Skeletal muscle tissue (tissue), 4 donors: ENCODE results near the gene CLCN2. TPM values are rescaled to one million over a fixed set of nuclear protein-coding genes. Genes with fewer than 3 reads are reported as not detected.

ENCODE experiments used
- H3K27ac ChIP-seq: one replicate; pipeline ENCODE4 v1.7.0; 2013; ENCODE audit warnings: mild to moderate bottlenecking, low read depth, low read length, inconsistent platforms
- H3K27me3 ChIP-seq, 3 donors: one replicate each; pipeline ENCODE4 v1.7.0; 2013; ENCODE audit warnings: low read length in 3 of 3; ENCODE audit not compliant: control insufficient read depth in 3 of 3, insufficient read depth in 3 of 3
- H3K36me3 ChIP-seq, 3 donors: one replicate each; pipeline ENCODE4 v1.7.0; 2013; ENCODE audit warnings: low read length in 3 of 3; ENCODE audit not compliant: control insufficient read depth in 3 of 3, insufficient read depth in 3 of 3
- H3K4me1 ChIP-seq, 3 donors: one replicate each; pipeline ENCODE4 v1.7.0; 2013; ENCODE audit warnings: low read length in 3 of 3, mild to moderate bottlenecking in 3 of 3; ENCODE audit not compliant: control insufficient read depth in 3 of 3, insufficient read depth in 3 of 3
- H3K4me3 ChIP-seq, 3 donors: one replicate each; pipeline ENCODE4 v1.7.0; 2013; ENCODE audit warnings: low read length in 3 of 3
- H3K9ac ChIP-seq, 3 donors: one replicate each; pipeline ENCODE4 v1.7.0; 2013; ENCODE audit warnings: low read length in 3 of 3, mild to moderate bottlenecking in 3 of 3, moderate library complexity in 2 of 3, low read depth in 1 of 3
- H3K9me3 ChIP-seq, 3 donors: one replicate each; pipeline ENCODE4 v1.7.0; 2013; ENCODE audit warnings: low read length in 3 of 3; ENCODE audit not compliant: control insufficient read depth in 3 of 3
- total RNA-seq: library from RNA; depleted of rRNA; stranded (reverse); fragments of >200 nt; gene quantifications from one replicate; pipeline ENCODE4 v1.2.3, GENCODE V29; 2014
- donor health status: Osteomylitis.

Gene CLCN2
- total RNA-seq, 1 donor from 2014 or later: 2.6 TPM

DNA sequence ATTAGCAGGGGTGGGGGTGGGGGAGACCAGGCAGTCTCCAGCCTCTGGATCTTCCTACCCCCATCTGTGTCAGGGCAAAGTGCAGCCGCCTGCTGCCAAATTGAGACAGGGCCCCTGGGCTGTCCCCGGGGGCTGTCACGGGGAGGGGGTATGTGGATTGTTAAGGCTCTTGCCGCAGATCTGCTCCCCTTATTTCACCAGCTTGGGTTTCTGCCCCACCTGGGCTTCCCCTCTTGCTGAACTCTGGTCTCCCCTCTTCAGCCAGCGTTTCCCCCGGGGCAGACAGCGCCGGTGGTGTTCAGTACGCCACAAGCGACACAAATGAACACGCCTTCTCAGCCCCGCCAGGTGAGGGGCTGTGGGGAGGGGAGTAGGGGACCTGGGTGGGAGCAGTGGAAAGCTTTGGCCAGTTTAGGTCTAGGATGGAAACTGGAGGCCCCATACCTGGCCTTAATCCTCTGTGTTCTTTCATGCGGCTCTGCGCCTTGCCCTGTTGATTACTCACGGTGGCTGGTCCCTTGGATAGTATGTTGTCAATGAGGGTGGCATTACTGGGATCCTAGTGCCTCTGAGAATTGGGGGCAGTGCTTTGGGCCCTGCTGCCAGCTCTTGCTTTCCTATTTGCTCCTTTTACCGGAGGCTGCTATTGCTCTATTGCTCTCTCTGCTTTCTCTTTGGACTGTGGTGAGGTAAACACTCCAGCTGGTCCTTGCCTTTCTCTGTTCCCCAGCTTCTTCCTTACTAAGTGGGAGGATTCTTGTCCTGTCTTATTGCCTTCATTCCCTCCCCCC, 45.3 kb downstream of the CLCN2 start:
- Histone ChIP-seq H3K9ac (peak overlapping the region; percentile 77 to 96 (median 82)), H3K27me3 (no peaks in the 10 kb centered on the region), H3K9me3 (no peaks in the 10 kb centered on the region), H3K36me3 (peaks cover 5 to 26% (median 20%) of the 10 kb centered on the region in 3 donors), H3K4me1 (peaks cover 49 to 54% (median 50%) of the 10 kb centered on the region in 3 donors), H3K4me3 (peak overlapping the region; percentile 72 to 93 (median 88)), H3K27ac (peak overlapping the region; percentile 97)

DNA sequence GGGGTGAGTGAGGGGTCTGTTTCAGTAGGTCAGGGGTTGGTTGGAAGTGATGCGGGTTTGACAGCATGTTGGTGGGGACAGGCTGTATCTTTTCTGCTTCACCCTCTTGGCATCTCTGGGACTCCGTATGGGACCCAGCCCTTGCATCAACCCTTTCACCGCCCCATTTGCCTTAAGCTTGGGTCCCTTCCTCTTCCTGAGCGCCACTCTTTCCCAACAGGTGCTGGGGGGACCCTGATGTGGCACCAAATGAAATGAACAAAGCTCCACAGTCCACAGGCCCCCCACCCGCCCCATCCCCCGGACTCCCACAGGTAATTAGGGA, 45.9 kb downstream of the CLCN2 start:
- Histone ChIP-seq H3K4me1 (peaks cover 43 to 49% (median 45%) of the 10 kb centered on the region in 3 donors), H3K9me3 (no peaks in the 10 kb centered on the region), H3K4me3 (peak overlapping the region; percentile 72 to 93 (median 88)), H3K27me3 (no peaks in the 10 kb centered on the region), H3K36me3 (peaks cover 0 to 20% (median 15%) of the 10 kb centered on the region in 3 donors), H3K27ac (peak overlapping the region; percentile 97), H3K9ac (peak overlapping the region; percentile 82 to 96 (median 93))

DNA sequence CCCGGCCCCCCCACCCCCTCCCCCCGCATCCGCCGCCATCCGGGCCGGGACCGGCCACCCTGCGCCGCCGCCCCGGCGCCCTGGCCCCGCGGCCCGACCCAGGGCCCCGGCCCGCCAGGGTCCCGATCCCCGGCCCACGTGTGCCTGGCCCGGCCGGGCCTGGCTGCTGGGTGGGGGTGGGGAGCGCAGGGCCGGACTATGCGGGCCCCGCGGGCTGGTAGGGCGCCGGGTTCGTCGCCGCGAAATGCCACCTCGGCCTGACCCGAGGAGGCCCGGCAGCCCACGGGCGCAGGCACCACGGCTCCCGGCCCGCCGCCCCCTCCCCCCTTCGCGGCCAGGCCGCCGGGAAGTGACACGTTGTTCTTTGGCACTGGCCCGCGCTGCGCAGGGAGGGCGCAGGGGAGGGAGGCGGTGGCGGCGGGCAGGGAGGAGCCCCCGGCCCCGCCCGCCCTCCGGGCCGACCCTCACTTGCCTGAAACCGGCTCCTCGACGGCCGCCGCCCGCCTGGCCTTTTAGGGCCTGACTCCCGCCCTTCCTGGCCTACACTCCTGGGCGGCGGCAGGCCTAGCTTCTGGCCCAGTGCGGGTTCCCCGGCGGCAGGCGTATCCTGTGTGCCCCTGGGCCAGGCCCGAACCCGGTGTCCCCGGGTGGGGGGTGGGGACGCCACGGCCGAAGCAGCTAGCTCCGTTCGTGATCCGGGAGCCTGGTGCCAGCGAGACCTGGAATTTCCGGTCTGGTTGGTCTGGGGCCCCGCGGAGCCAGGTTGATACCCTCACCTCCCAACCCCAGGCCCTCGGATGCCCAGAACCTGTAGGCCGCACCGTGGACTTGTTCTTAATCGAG, 46.5 kb downstream of the CLCN2 start:
- H3K27ac ChIP-seq: peak overlapping the region; percentile 97
- H3K9ac ChIP-seq: peak overlapping the region; percentile 82 to 96 (median 93)
- H3K4me3 ChIP-seq: peak overlapping the region; percentile 72 to 93 (median 88)
- no peaks in the 10 kb centered on the region for H3K27me3 ChIP-seq
- no peaks in the 10 kb centered on the region for H3K9me3 ChIP-seq
- H3K36me3 ChIP-seq: peaks cover 0 to 19% (median 11%) of the 10 kb centered on the region in 3 donors
- peaks cover 40 to 45% (median 41%) of the 10 kb centered on the region in 3 donors for H3K4me1 ChIP-seq

DNA sequence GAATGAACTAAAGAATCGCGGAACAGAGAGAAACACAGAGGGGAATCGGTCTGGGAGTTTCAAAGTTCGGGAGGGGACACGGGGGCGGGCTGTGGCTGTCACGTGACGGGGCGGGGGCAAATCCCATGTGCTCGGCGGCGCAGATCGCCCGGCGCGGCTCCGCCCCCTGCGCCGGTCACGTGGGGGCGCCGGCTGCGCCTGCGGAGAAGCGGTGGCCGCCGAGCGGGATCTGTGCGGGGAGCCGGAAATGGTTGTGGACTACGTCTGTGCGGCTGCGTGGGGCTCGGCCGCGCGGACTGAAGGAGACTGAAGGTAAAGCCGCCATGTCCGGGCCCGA, 47.1 kb downstream of the CLCN2 start, which contains the start of gene EIF4G1:
TSS of gene EIF4G1 (plus strand) at position 244 of the 337 bp plus-strand sequence. CDS start 1,191 bp downstream, outside the sequence.
- H3K4me3 ChIP-seq: peak within 1 kb of the TSS; percentile 72 to 93 (median 88)
- H3K27ac ChIP-seq: peak within 1 kb of the TSS; percentile 97
- H3K9me3 ChIP-seq: no peaks in the 10 kb centered on the region
- H3K36me3 ChIP-seq: peaks cover 0 to 19% (median 11%) of the 10 kb centered on the region in 3 donors
- H3K9ac ChIP-seq: peak within 1 kb of the TSS; percentile 82 to 96 (median 93)
- H3K4me1 ChIP-seq: peaks cover 34 to 39% (median 35%) of the 10 kb centered on the region in 3 donors
- no peaks in the 10 kb centered on the region for H3K27me3 ChIP-seq

- no peak overlapping the region for H3K4me3 ChIP-seq
- peaks cover 26 to 27% (median 27%) of the 10 kb centered on the region in 3 donors for H3K36me3 ChIP-seq
- H3K9me3 ChIP-seq: no peaks in the 10 kb centered on the region
- peaks cover 12 to 13% (median 12%) of the 10 kb centered on the region in 3 donors for H3K4me1 ChIP-seq
- H3K27me3 ChIP-seq: no peaks in the 10 kb centered on the region
- no peak overlapping the region for H3K9ac ChIP-seq
- no peak overlapping the region for H3K27ac ChIP-seq
These were observed 49.8 kb downstream of the CLCN2 start for GRCh38 chr3:184311633-184312032.

DNA sequence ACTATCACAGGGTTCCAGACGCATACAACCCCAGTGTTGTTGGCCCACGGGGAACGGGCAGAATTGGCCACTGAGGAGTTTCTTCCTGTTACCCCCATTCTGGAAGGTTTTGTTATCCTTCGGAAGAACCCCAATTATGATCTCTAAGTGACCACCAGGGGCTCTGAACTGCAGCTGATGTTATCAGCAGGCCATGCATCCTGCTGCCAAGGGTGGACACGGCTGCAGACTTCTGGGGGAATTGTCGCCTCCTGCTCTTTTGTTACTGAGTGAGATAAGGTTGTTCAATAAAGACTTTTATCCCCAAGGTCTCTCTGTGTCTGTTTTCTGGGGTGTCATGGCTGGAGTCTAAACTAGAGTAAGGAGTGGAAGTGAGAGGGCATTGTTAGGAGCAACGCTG, 52.7 kb downstream of the CLCN2 start:
- Histone ChIP-seq H3K36me3 (peaks cover 47 to 55% (median 48%) of the 10 kb centered on the region in 3 donors), H3K27me3 (no peaks in the 10 kb centered on the region), H3K4me3 (no peak overlapping the region), H3K9me3 (no peaks in the 10 kb centered on the region), H3K9ac (no peak overlapping the region), H3K27ac (no peak overlapping the region), H3K4me1 (peaks cover 0 to 1% (median 0%) of the 10 kb centered on the region in 3 donors)

GRCh38 chr3:184307915-184308314, 53.5 kb downstream of the CLCN2 start:
- no peak overlapping the region for H3K4me3 ChIP-seq
- no peaks in the 10 kb centered on the region for H3K4me1 ChIP-seq
- peaks cover 55 to 64% (median 56%) of the 10 kb centered on the region in 3 donors for H3K36me3 ChIP-seq

GRCh38 chr3:184306341-184306972, 54.9 kb downstream of the CLCN2 start:
- Histone ChIP-seq H3K27me3 (no peaks in the 10 kb centered on the region), H3K9me3 (no peaks in the 10 kb centered on the region), H3K36me3 (peaks cover 69 to 78% (median 71%) of the 10 kb centered on the region in 3 donors), H3K4me3 (no peak overlapping the region), H3K9ac (no peak overlapping the region), H3K27ac (no peak overlapping the region), H3K4me1 (peaks cover 0 to 4% (median 0%) of the 10 kb centered on the region in 3 donors)

More at GRCh38 chr3:184307915-184308314, 53.5 kb downstream of the CLCN2 start:
- no peaks in the 10 kb centered on the region for H3K9me3 ChIP-seq
- no peak overlapping the region for H3K9ac ChIP-seq
- H3K27me3 ChIP-seq: no peaks in the 10 kb centered on the region
- H3K27ac ChIP-seq: no peak overlapping the region

- H3K9me3 ChIP-seq: no peaks in the 10 kb centered on the region
- H3K27ac ChIP-seq: no peak overlapping the region
- H3K4me1 ChIP-seq: peaks cover 0 to 6% (median 2%) of the 10 kb centered on the region in 3 donors
- H3K36me3 ChIP-seq: peaks cover 76 to 85% (median 79%) of the 10 kb centered on the region in 3 donors
- no peaks in the 10 kb centered on the region for H3K27me3 ChIP-seq
- H3K4me3 ChIP-seq: no peak overlapping the region
- no peak overlapping the region for H3K9ac ChIP-seq
These were observed 55.8 kb downstream of the CLCN2 start for GRCh38 chr3:184305577-184305976.
